ENCODE data around the gene CDK5R1. TPM values are rescaled to one million over a fixed set of nuclear protein-coding genes. Genes with fewer than 3 reads are reported as not detected.
A peak's percentile ranks its signal among the peaks of the same experiment; 100 is the strongest.
"Not testable (repeated sequence)": the region's sequence is repeated elsewhere in the genome, so short reads cannot be mapped to it uniquely, and the experiment has no call there.

The CDK5R1 gene
- polyA plus RNA-seq, 3 donors, result 4.0 to 5.4 (median 5.0) TPM

- DNase-seq, result no peak
These were observed 27.8 kb downstream of the CDK5R1 start for GRCh38 chr17:32514606-32515005.

- no peak for DNase-seq
These were observed 29.0 kb downstream of the CDK5R1 start for GRCh38 chr17:32515677-32516383.

GRCh38 chr17:32516450-32516849, 29.7 kb downstream of the CDK5R1 start:
- DNase-seq, result no peak

GRCh38 chr17:32516940-32517701, 30.3 kb downstream of the CDK5R1 start:
- DNase-seq, result no peak

GRCh38 chr17:32517982-32518381, 31.2 kb downstream of the CDK5R1 start:
- DNase-seq, result no peak

GRCh38 chr17:32518646-32519227, 31.9 kb downstream of the CDK5R1 start:
- DNase-seq, result no peak

- peak; percentile 81 for DNase-seq
These were observed 32.7 kb downstream of the CDK5R1 start for GRCh38 chr17:32519228-32520103.

GRCh38 chr17:32520104-32520701, 33.4 kb downstream of the CDK5R1 start:
- DNase-seq, result peak; percentile 58

- DNase-seq, result no peak
These were observed 34.1 kb downstream of the CDK5R1 start for GRCh38 chr17:32520737-32521404.

GRCh38 chr17:32523017-32523680, 36.4 kb downstream of the CDK5R1 start:
- DNase-seq, result no peak

- no peak for DNase-seq
These were observed 37.2 kb downstream of the CDK5R1 start for GRCh38 chr17:32523827-32524552.

- DNase-seq, result not testable (repeated sequence)
These were observed 37.7 kb downstream of the CDK5R1 start for GRCh38 chr17:32524553-32524880.

- no peak for DNase-seq
These were observed 38.3 kb downstream of the CDK5R1 start for GRCh38 chr17:32525122-32525521.

- DNase-seq, result no peak
These were observed 40.4 kb downstream of the CDK5R1 start for GRCh38 chr17:32527146-32527545.

- no peak for DNase-seq
These were observed 42.0 kb downstream of the CDK5R1 start for GRCh38 chr17:32528825-32529224.

- DNase-seq, result no peak
These were observed 42.8 kb downstream of the CDK5R1 start for GRCh38 chr17:32529604-32530003.

GRCh38 chr17:32533296-32533695, 46.5 kb downstream of the CDK5R1 start:
- no peak for DNase-seq

- DNase-seq, result no peak
These were observed 50.2 kb downstream of the CDK5R1 start for GRCh38 chr17:32536736-32537643.

Data from renal pelvis (tissue), 4 donors.